Lower leg skin (tissue), 4 donors: ENCODE measurements around the gene PAFAH1B1. TPM values are rescaled to one million over a fixed set of nuclear protein-coding genes. Genes with fewer than 3 reads are reported as not detected.

Experiments used
- DNase-seq, 2 donors: peaks; one replicate each; pipeline ENCODE4 v3.0.0-alpha.2; 2019; ENCODE audit warnings: low spot score in 2 of 2
- H3K4me3 ChIP-seq: fragments of 200-600 bp; sonication (generic); 2 replicates; pipeline ENCODE4 v1.5.1; 2017; ENCODE audit warnings: mild to moderate bottlenecking, low read depth; ENCODE audit not compliant: poor library complexity, severe bottlenecking
- CTCF ChIP-seq, 3 donors: fragments of 450-650 bp; IDR thresholded peaks; one replicate each; pipeline ENCODE4 v1.5.1; 2016; ENCODE audit warnings: antibody characterized with exemption in 3 of 3, mild to moderate bottlenecking in 3 of 3, moderate library complexity in 2 of 3
- POLR2A ChIP-seq, 2 donors: fragments of 450-650 bp; IDR thresholded peaks; one replicate each; pipeline ENCODE4 v1.6.1; 2016 to 2017; ENCODE audit warnings: antibody characterized with exemption in 2 of 2, mild to moderate bottlenecking in 1 of 2, moderate library complexity in 1 of 2
- WGBS, 2 donors: methylation state at CpG; one replicate each; pipeline ENCODE4 v1.1.5; 2018; 5-methylcytosine and 5-hydroxymethylcytosine counted together
- intact Hi-C: fragments of 100-400 bp; cut with DNase I; formaldehyde crosslinking; loops from one replicate; pipeline ENCODE4 v1.15.0; 2023; ENCODE audit warnings: low total_unique reads
- total RNA-seq, 4 donors: library from RNA; depleted of rRNA; stranded (reverse); fragments of >200 nt; gene quantifications; one replicate each; pipeline ENCODE4 v1.1.0, GENCODE V29; 2016

The PAFAH1B1 gene
- total RNA-seq, 4 donors from 2014 or later = 58.7 to 121 (median 94.6) TPM

- WGBS, 2 donors = 95% methylated on average over 62 of the region's 62 CpGs
- no peak overlapping the region for H3K4me3 ChIP-seq
- TF ChIP-seq CTCF (IDR thresholded peaks at IDR 0.05) (no peak), POLR2A (IDR thresholded peaks at IDR 0.05) (no peak)
- intact Hi-C loops = no loop called here
- peak in 1 of 2 donors; percentile 82 for DNase-seq
Observed at GRCh38 chr17:2691069-2691871, 97.8 kb downstream of the PAFAH1B1 start.

- intact Hi-C loops = no loop called here
- 89 to 90% methylated on average over 48 to 52 of the region's 71 CpGs for WGBS, 2 donors
- H3K4me3 ChIP-seq = no peak overlapping the region
- no peak for TF ChIP-seq CTCF (IDR thresholded peaks at IDR 0.05)
- DNase-seq = peak; percentile 15 to 82
Observed at GRCh38 chr17:2691965-2692780, 98.7 kb downstream of the PAFAH1B1 start.

- DNase-seq = no peak
Observed at GRCh38 chr17:2692781-2693135, 99.3 kb downstream of the PAFAH1B1 start.

GRCh38 chr17:2693561-2694380 is 100.3 kb downstream of the PAFAH1B1 start:
- WGBS, 2 donors = 82 to 88% methylated on average over 13 to 22 of the region's 37 CpGs
- H3K4me3 ChIP-seq = no peak overlapping the region
- DNase-seq = peak in 1 of 2 donors; percentile 83
- intact Hi-C loops = no loop called here
- TF ChIP-seq POLR2A (IDR thresholded peaks at IDR 0.05) (no peak), CTCF (IDR thresholded peaks at IDR 0.05) (no peak)

More at GRCh38 chr17:2692781-2693135, 99.3 kb downstream of the PAFAH1B1 start:
- intact Hi-C loops = no loop called here
- WGBS, 2 donors = 92% methylated on average over 14 of the region's 14 CpGs
- no peak overlapping the region for H3K4me3 ChIP-seq
- TF ChIP-seq POLR2A (IDR thresholded peaks at IDR 0.05) = no peak
- no peak for TF ChIP-seq CTCF (IDR thresholded peaks at IDR 0.05)

GRCh38 chr17:2694381-2695242 is 101.2 kb downstream of the PAFAH1B1 start:
- intact Hi-C loops = no loop called here
- no peak for TF ChIP-seq POLR2A (IDR thresholded peaks at IDR 0.05)
- no peak for TF ChIP-seq CTCF (IDR thresholded peaks at IDR 0.05)
- H3K4me3 ChIP-seq = no peak overlapping the region
- 91 to 93% methylated on average over 38 to 40 of the region's 42 CpGs for WGBS, 2 donors
- peak in 1 of 2 donors; percentile 78 for DNase-seq
